Lower leg skin (tissue), 3 donors: Measurements from ENCODE around the gene SCFD2.

Experiments used
- CTCF ChIP-seq, 3 donors: fragments of 450-650 bp; IDR thresholded peaks; one replicate each; pipeline ENCODE4 v1.5.1; 2016; ENCODE audit warnings: antibody characterized with exemption in 3 of 3, mild to moderate bottlenecking in 3 of 3, moderate library complexity in 2 of 3
- POLR2A ChIP-seq, 2 donors: fragments of 450-650 bp; IDR thresholded peaks; one replicate each; pipeline ENCODE4 v1.6.1; 2016 to 2017; ENCODE audit warnings: antibody characterized with exemption in 2 of 2, mild to moderate bottlenecking in 1 of 2, moderate library complexity in 1 of 2

- TF ChIP-seq CTCF (IDR thresholded peaks at IDR 0.05): no peak
- no peak for TF ChIP-seq POLR2A (IDR thresholded peaks at IDR 0.05)
Observed at GRCh38 chr4:52884994-52885393, 480.9 kb downstream of the SCFD2 start.
